Neural cell (in vitro differentiated cells): ENCODE data around the gene FAM53B. TPM values are rescaled to one million over a fixed set of nuclear protein-coding genes. Genes with fewer than 3 reads are reported as not detected.

Experiments
- H2AFZ ChIP-seq: fragments of 200-600, 300-800 bp; sonication (generic), shearing (Covaris generic); 2 replicates; pipeline ENCODE4 v1.6.0; 2014; ENCODE audit warnings: low read depth, mild to moderate bottlenecking, antibody characterized with exemption, low read length, moderate library complexity
- H3F3A ChIP-seq: fragments of 200-600 bp; shearing (Covaris generic); 2 replicates; pipeline ENCODE4 v1.6.1; 2016; ENCODE audit warnings: mild to moderate bottlenecking, moderate library complexity, mixed read lengths, antibody characterized with exemption, low read length; ENCODE audit not compliant: insufficient read depth, poor library complexity, severe bottlenecking
- H3K27ac ChIP-seq: fragments of 200-600, 300-800 bp; sonication (generic), shearing (Covaris generic); 2 replicates; pipeline ENCODE4 v1.5.1; 2014; ENCODE audit warnings: mild to moderate bottlenecking, low read length, moderate library complexity
- H3K27me3 ChIP-seq: fragments of 300-800, 200-600 bp; sonication (generic), shearing (Covaris generic); 2 replicates; pipeline ENCODE4 v1.6.0; 2014; ENCODE audit warnings: mild to moderate bottlenecking, low read depth, low read length, moderate library complexity; ENCODE audit not compliant: insufficient read depth
- H3K36me3 ChIP-seq: fragments of 300-800, 200-600 bp; sonication (generic), shearing (Covaris generic); 2 replicates; pipeline ENCODE4 v1.5.1; 2014; ENCODE audit warnings: mild to moderate bottlenecking, antibody characterized with exemption, low read length, moderate library complexity; ENCODE audit not compliant: insufficient read depth
- H3K4me2 ChIP-seq: fragments of 300-800, 200-600 bp; sonication (generic), shearing (Covaris generic); 2 replicates; pipeline ENCODE4 v1.6.0; 2014; ENCODE audit warnings: mild to moderate bottlenecking, low read length
- H3K4me3 ChIP-seq: fragments of 300-800, 200-600 bp; sonication (generic), shearing (Covaris generic); 2 replicates; pipeline ENCODE4 v1.5.1; 2014; ENCODE audit warnings: mild to moderate bottlenecking, low read length, moderate library complexity
- H3K79me2 ChIP-seq: fragments of 200-600 bp; shearing (Covaris generic); replicated peaks from 2 replicates; pipeline ENCODE4 v1.6.0; 2014; ENCODE audit warnings: mild to moderate bottlenecking, low read length, moderate library complexity; ENCODE audit not compliant: insufficient read depth
- H3K9ac ChIP-seq: fragments of 300-800, 200-600 bp; sonication (generic), shearing (Covaris generic); 2 replicates; pipeline ENCODE4 v1.6.1; 2016; ENCODE audit warnings: mild to moderate bottlenecking, low read length, mixed read lengths
- H3K9me2 ChIP-seq: fragments of 200-600 bp; shearing (Covaris generic); 2 replicates; pipeline ENCODE4 v1.6.1; 2016; ENCODE audit warnings: mild to moderate bottlenecking, low read length, mixed read lengths; ENCODE audit not compliant: insufficient read depth
- H3K9me3 ChIP-seq: fragments of 200-600, 300-800 bp; sonication (generic), shearing (Covaris generic); 2 replicates; pipeline ENCODE4 v1.6.1; 2016; ENCODE audit warnings: mild to moderate bottlenecking, mixed run types, low read length, moderate library complexity, mixed read lengths
- H4K20me1 ChIP-seq: fragments of 200-600 bp; shearing (Covaris generic); 2 replicates; pipeline ENCODE4 v1.6.1; 2016; ENCODE audit warnings: mild to moderate bottlenecking, mixed run types; ENCODE audit not compliant: insufficient read depth
- EP300 ChIP-seq: fragments of 450-650 bp; conservative IDR thresholded peaks from 2 replicates; pipeline ENCODE4 v1.6.1; 2014; ENCODE audit warnings: antibody characterized with exemption, mild to moderate bottlenecking, moderate library complexity; ENCODE audit not compliant: poor library complexity, severe bottlenecking
- EZH2 ChIP-seq: fragments of 200-600, 300-800 bp; shearing (Covaris generic), sonication (generic); IDR thresholded peaks from 2 replicates; pipeline ENCODE4 v1.6.1; 2014; ENCODE audit warnings: antibody characterized with exemption, low read length, borderline replicate concordance, mild to moderate bottlenecking; ENCODE audit not compliant: insufficient read depth, poor library complexity, severe bottlenecking
- MXI1 ChIP-seq: fragments of 450-650 bp; conservative IDR thresholded peaks from 2 replicates; pipeline ENCODE4 v1.6.1; 2014; ENCODE audit warnings: antibody characterized with exemption, mild to moderate bottlenecking; ENCODE audit not compliant: poor library complexity, severe bottlenecking
- POLR2AphosphoS5 ChIP-seq: IDR thresholded peaks from 2 replicates; pipeline ENCODE4 v1.6.1; 2012
- RAD21 ChIP-seq: fragments of 450-650 bp; conservative IDR thresholded peaks from 2 replicates; pipeline ENCODE4 v1.6.1; 2014; ENCODE audit warnings: antibody characterized with exemption, mild to moderate bottlenecking, moderate library complexity
- SMC3 ChIP-seq: fragments of 450-650 bp; conservative IDR thresholded peaks from 2 replicates; pipeline ENCODE4 v1.6.1; 2014; ENCODE audit warnings: antibody characterized with exemption, mild to moderate bottlenecking, moderate library complexity; ENCODE audit not compliant: poor library complexity
- TAF1 ChIP-seq: IDR thresholded peaks from 2 replicates; pipeline ENCODE4 v1.6.1; 2012; ENCODE audit warnings: low read depth
- polyA plus RNA-seq: library from polyadenylated mRNA; depleted of rRNA; stranded (reverse); fragments of >200 nt; gene quantifications from 2 replicates; pipeline ENCODE4 v1.2.3, GENCODE V29; 2014
- TF ChIP-seq, protein P1 (sequence below): fragments of 450-650 bp; IDR thresholded peaks from 2 replicates; pipeline ENCODE4 v1.5.1; 2014; ENCODE audit warnings: antibody characterized with exemption, mild to moderate bottlenecking, moderate library complexity; ENCODE audit not compliant: poor library complexity, severe bottlenecking
- TF ChIP-seq, protein P2 (sequence below): IDR thresholded peaks from 2 replicates; pipeline ENCODE4 v1.6.1; 2012; ENCODE audit warnings: borderline replicate concordance

Gene FAM53B
- polyA plus RNA-seq, 1 donor from 2014 or later, result 21.8 TPM

DNA sequence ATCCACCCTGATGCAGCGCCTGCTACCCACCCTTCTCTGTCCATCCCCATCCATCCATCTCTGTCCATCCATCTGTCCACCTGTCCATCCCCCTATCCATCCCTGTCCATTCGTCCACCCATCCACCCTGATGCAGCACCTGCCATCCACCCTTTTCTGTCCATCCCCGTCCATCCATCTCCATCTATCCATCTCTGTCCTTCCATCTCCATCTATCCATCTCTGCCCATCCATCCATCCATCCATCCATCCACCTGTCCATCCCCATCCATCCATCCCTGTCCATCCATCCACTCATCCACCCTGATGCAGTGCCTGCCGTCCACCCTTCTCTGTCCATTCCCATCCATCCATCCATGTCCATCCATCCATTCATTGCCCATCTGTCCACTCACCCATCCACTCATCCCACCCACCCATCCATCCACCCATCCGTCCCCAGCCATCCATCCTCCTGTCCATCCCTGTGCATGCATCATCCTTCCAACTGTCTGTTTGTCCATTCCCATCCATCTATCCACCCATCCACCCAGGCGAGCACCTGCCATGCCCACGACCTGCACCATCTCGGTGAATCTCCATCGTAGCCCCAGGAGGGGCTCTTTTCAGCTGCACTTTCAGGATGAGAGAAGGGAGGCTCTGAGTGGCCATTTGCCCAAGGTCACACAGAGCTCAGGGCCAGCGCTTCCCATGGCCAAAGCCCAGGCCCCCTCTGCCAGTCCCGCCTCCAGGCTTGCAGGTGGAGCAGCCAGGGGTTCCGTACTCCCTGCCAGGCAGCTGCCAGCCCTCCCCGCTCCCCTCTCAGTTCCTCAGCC is 145.2 kb downstream of the FAM53B start:
- no peaks in the 10 kb centered on the region for H3K9me3 ChIP-seq
- H3K4me3 ChIP-seq, result no peak overlapping the region
- no peaks in the 10 kb centered on the region for H3K9me2 ChIP-seq
- H3K9ac ChIP-seq, result no peak overlapping the region
- TF ChIP-seq, protein P1, sequence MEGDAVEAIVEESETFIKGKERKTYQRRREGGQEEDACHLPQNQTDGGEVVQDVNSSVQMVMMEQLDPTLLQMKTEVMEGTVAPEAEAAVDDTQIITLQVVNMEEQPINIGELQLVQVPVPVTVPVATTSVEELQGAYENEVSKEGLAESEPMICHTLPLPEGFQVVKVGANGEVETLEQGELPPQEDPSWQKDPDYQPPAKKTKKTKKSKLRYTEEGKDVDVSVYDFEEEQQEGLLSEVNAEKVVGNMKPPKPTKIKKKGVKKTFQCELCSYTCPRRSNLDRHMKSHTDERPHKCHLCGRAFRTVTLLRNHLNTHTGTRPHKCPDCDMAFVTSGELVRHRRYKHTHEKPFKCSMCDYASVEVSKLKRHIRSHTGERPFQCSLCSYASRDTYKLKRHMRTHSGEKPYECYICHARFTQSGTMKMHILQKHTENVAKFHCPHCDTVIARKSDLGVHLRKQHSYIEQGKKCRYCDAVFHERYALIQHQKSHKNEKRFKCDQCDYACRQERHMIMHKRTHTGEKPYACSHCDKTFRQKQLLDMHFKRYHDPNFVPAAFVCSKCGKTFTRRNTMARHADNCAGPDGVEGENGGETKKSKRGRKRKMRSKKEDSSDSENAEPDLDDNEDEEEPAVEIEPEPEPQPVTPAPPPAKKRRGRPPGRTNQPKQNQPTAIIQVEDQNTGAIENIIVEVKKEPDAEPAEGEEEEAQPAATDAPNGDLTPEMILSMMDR, result no peak
- no peak for TF ChIP-seq RAD21
- TF ChIP-seq, protein P2, sequence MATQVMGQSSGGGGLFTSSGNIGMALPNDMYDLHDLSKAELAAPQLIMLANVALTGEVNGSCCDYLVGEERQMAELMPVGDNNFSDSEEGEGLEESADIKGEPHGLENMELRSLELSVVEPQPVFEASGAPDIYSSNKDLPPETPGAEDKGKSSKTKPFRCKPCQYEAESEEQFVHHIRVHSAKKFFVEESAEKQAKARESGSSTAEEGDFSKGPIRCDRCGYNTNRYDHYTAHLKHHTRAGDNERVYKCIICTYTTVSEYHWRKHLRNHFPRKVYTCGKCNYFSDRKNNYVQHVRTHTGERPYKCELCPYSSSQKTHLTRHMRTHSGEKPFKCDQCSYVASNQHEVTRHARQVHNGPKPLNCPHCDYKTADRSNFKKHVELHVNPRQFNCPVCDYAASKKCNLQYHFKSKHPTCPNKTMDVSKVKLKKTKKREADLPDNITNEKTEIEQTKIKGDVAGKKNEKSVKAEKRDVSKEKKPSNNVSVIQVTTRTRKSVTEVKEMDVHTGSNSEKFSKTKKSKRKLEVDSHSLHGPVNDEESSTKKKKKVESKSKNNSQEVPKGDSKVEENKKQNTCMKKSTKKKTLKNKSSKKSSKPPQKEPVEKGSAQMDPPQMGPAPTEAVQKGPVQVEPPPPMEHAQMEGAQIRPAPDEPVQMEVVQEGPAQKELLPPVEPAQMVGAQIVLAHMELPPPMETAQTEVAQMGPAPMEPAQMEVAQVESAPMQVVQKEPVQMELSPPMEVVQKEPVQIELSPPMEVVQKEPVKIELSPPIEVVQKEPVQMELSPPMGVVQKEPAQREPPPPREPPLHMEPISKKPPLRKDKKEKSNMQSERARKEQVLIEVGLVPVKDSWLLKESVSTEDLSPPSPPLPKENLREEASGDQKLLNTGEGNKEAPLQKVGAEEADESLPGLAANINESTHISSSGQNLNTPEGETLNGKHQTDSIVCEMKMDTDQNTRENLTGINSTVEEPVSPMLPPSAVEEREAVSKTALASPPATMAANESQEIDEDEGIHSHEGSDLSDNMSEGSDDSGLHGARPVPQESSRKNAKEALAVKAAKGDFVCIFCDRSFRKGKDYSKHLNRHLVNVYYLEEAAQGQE, result no peak
- no peak for TF ChIP-seq EZH2
- TF ChIP-seq TAF1, result no peak
- no peak for TF ChIP-seq MXI1
- no peak for TF ChIP-seq SMC3
- TF ChIP-seq EP300, result no peak
- no peak for TF ChIP-seq POLR2AphosphoS5
- H4K20me1 ChIP-seq, result no peaks in the 10 kb centered on the region
- no peaks in the 10 kb centered on the region for H3K79me2 ChIP-seq
- H2AFZ ChIP-seq, result no peak overlapping the region
- no peaks in the 10 kb centered on the region for H3K27me3 ChIP-seq
- no peak overlapping the region for H3K27ac ChIP-seq
- H3K4me2 ChIP-seq, result no peak overlapping the region
- no peaks in the 10 kb centered on the region for H3F3A ChIP-seq
- H3K36me3 ChIP-seq, result no peaks in the 10 kb centered on the region

DNA sequence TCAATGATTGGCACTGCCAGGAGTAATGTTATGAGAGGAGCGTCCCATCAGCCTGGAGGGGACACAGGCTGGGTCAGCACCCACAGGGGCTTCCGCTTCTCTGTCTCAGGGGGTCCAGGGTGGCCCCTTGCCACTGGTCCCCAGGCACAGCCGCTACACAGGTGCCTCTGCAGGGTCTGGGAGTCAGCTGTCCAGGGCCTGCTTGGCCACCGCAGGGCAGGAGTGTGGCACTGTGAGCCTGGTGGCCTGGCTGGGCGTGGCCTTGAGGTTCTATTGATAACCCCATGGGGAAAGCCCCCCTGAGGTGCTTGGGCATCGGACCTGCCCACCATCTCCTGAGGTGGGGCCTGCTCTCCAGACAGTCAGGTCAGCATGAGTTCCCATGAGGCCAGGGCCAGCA is 146.0 kb downstream of the FAM53B start:
- no peaks in the 10 kb centered on the region for H3K27me3 ChIP-seq
- H3K9ac ChIP-seq, result no peak overlapping the region
- H4K20me1 ChIP-seq, result no peaks in the 10 kb centered on the region
- no peak overlapping the region for H2AFZ ChIP-seq
- no peaks in the 10 kb centered on the region for H3K9me2 ChIP-seq
- H3F3A ChIP-seq, result no peaks in the 10 kb centered on the region
- no peak overlapping the region for H3K4me3 ChIP-seq
- H3K9me3 ChIP-seq, result peaks cover 2% of the 10 kb centered on the region
- TF ChIP-seq, protein P2, result no peak
- TF ChIP-seq, protein P1, result no peak
- TF ChIP-seq SMC3 (no peak), RAD21 (no peak), POLR2AphosphoS5 (no peak), EP300 (no peak), TAF1 (no peak), MXI1 (no peak), EZH2 (no peak)
- H3K27ac ChIP-seq, result no peak overlapping the region
- no peaks in the 10 kb centered on the region for H3K79me2 ChIP-seq
- no peaks in the 10 kb centered on the region for H3K36me3 ChIP-seq
- H3K4me2 ChIP-seq, result no peak overlapping the region
